ENCODE measurements around the gene L1CAM. TPM values are rescaled to one million over a fixed set of nuclear protein-coding genes. Genes with fewer than 3 reads are reported as not detected.

The L1CAM gene
- total and polyA plus RNA-seq, 4 donors, result 0.19 to 0.83 (median 0.47) TPM

DNA sequence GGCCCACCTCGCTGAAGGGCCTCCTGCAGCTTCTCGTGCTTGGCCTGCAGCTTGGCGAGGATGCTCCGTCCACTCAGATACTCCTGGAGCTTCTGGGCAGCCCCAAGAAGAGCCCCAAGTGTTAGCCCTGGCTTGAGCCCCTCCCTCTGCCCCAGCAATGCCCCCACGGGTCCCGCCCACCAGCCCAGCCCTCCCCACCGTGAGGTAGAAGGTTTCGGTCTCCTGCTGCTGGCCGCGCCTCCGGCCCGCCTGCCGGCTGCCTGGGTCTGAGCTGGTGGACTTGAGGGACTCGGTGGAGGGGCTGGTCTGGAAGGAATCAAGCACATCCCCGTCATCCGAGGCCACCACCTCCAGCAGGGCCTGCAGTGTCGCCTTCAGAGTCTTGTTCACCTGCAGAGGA lies 27.2 kb upstream of the L1CAM start:
- Histone ChIP-seq H3K4me1 (ENCODE audit: control insufficient read depth in 5 of 5, insufficient read depth in 5 of 5, low read length in 5 of 5) (no peaks in the 10 kb centered on the region), H3K9ac (ENCODE audit: insufficient read depth in 1 of 2, low read length in 2 of 2) (no peak overlapping the region), H3K4me3 (no peak overlapping the region), H3K9me3 (ENCODE audit: control insufficient read depth in 4 of 4, insufficient read depth in 3 of 4, low read length in 3 of 4) (no peaks in the 10 kb centered on the region), H3K36me3 (ENCODE audit: control insufficient read depth in 4 of 4, insufficient read depth in 4 of 4, low read length in 4 of 4) (no peaks in the 10 kb centered on the region), H3K27ac (ENCODE audit: low read depth in 1 of 2, low read length in 1 of 2) (no peak overlapping the region), H3K27me3 (ENCODE audit: control insufficient read depth in 3 of 3, insufficient read depth in 3 of 3, low read length in 2 of 3) (no peaks in the 10 kb centered on the region)
- TF ChIP-seq, protein P1, sequence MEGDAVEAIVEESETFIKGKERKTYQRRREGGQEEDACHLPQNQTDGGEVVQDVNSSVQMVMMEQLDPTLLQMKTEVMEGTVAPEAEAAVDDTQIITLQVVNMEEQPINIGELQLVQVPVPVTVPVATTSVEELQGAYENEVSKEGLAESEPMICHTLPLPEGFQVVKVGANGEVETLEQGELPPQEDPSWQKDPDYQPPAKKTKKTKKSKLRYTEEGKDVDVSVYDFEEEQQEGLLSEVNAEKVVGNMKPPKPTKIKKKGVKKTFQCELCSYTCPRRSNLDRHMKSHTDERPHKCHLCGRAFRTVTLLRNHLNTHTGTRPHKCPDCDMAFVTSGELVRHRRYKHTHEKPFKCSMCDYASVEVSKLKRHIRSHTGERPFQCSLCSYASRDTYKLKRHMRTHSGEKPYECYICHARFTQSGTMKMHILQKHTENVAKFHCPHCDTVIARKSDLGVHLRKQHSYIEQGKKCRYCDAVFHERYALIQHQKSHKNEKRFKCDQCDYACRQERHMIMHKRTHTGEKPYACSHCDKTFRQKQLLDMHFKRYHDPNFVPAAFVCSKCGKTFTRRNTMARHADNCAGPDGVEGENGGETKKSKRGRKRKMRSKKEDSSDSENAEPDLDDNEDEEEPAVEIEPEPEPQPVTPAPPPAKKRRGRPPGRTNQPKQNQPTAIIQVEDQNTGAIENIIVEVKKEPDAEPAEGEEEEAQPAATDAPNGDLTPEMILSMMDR (IDR thresholded peaks at IDR 0.05; ENCODE audit: control extremely low read depth, extremely low read depth), result no peak
- ATAC-seq (ENCODE audit: insufficient read depth, low FRiP score) (no peak), DNase-seq (no peak)
- WGBS, 2 donors, result 78 to 87% methylated on average over 4 to 17 of the region's 17 CpGs

DNA sequence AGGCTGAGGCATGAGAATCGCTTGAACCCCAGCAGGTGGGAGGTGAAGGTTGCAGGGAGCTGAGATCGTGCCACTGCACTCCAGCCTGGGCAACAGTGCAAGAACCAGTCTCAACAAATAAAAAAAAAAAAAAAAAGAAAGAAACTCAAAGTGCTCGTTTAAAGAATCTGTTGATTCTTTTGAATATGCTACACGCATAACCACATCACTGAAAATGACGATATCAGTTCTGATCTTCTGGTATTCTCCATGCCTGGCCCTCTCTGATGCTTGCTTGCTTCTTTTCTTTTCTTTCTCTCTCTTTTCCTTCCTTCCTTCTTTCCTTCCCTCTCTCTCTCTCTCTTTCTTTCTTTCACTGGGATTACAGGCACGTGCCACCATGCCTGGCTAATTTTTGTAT lies 25.8 kb upstream of the L1CAM start:
- Histone ChIP-seq H3K4me1 (ENCODE audit: control insufficient read depth in 5 of 5, insufficient read depth in 5 of 5, low read length in 5 of 5) (no peaks in the 10 kb centered on the region), H3K9ac (ENCODE audit: insufficient read depth in 1 of 2, low read length in 2 of 2) (no peak overlapping the region), H3K36me3 (ENCODE audit: control insufficient read depth in 4 of 4, insufficient read depth in 4 of 4, low read length in 4 of 4) (no peaks in the 10 kb centered on the region), H3K27ac (ENCODE audit: low read depth in 1 of 2, low read length in 1 of 2) (no peak overlapping the region), H3K9me3 (ENCODE audit: control insufficient read depth in 4 of 4, insufficient read depth in 3 of 4, low read length in 3 of 4) (no peaks in the 10 kb centered on the region), H3K27me3 (ENCODE audit: control insufficient read depth in 3 of 3, insufficient read depth in 3 of 3, low read length in 2 of 3) (no peaks in the 10 kb centered on the region), H3K4me3 (no peak overlapping the region)
- TF ChIP-seq, protein P1 (IDR thresholded peaks at IDR 0.05; ENCODE audit: control extremely low read depth, extremely low read depth), result no peak
- WGBS, 2 donors, result 84 to 91% methylated on average over 6 of the region's 6 CpGs
- ATAC-seq (ENCODE audit: insufficient read depth, low FRiP score), result no peak
- no peak for DNase-seq

GRCh38 chrX:153910446-153910845 lies 24.5 kb upstream of the L1CAM start:
- 92% methylated on average over 9 to 22 of the region's 22 CpGs for WGBS, 2 donors
- Histone ChIP-seq H3K27ac (ENCODE audit: low read depth in 1 of 2, low read length in 1 of 2) (no peak overlapping the region), H3K9me3 (ENCODE audit: control insufficient read depth in 4 of 4, insufficient read depth in 3 of 4, low read length in 3 of 4) (peaks cover 0 to 6% (median 0%) of the 10 kb centered on the region in 4 donors), H3K4me3 (no peak overlapping the region), H3K4me1 (ENCODE audit: control insufficient read depth in 5 of 5, insufficient read depth in 5 of 5, low read length in 5 of 5) (peaks cover 0 to 5% (median 0%) of the 10 kb centered on the region in 5 donors), H3K36me3 (ENCODE audit: control insufficient read depth in 4 of 4, insufficient read depth in 4 of 4, low read length in 4 of 4) (no peaks in the 10 kb centered on the region), H3K9ac (ENCODE audit: insufficient read depth in 1 of 2, low read length in 2 of 2) (no peak overlapping the region), H3K27me3 (ENCODE audit: control insufficient read depth in 3 of 3, insufficient read depth in 3 of 3, low read length in 2 of 3) (no peaks in the 10 kb centered on the region)
- ATAC-seq (ENCODE audit: insufficient read depth, low FRiP score), result no peak
- TF ChIP-seq, protein P1 (IDR thresholded peaks at IDR 0.05; ENCODE audit: control extremely low read depth, extremely low read depth), result no peak
- DNase-seq, result no peak

GRCh38 chrX:153909980-153910360 lies 24.0 kb upstream of the L1CAM start:
- Histone ChIP-seq H3K27ac (ENCODE audit: low read depth in 1 of 2, low read length in 1 of 2) (no peak overlapping the region), H3K4me3 (no peak overlapping the region), H3K36me3 (ENCODE audit: control insufficient read depth in 4 of 4, insufficient read depth in 4 of 4, low read length in 4 of 4) (no peaks in the 10 kb centered on the region), H3K9me3 (ENCODE audit: control insufficient read depth in 4 of 4, insufficient read depth in 3 of 4, low read length in 3 of 4) (peaks cover 0 to 6% (median 0%) of the 10 kb centered on the region in 4 donors), H3K4me1 (ENCODE audit: control insufficient read depth in 5 of 5, insufficient read depth in 5 of 5, low read length in 5 of 5) (peaks cover 0 to 6% (median 0%) of the 10 kb centered on the region in 5 donors), H3K27me3 (ENCODE audit: control insufficient read depth in 3 of 3, insufficient read depth in 3 of 3, low read length in 2 of 3) (peaks cover 0 to 2% (median 0%) of the 10 kb centered on the region in 3 donors), H3K9ac (ENCODE audit: insufficient read depth in 1 of 2, low read length in 2 of 2) (no peak overlapping the region)
- 91 to 94% methylated on average over 9 to 25 of the region's 25 CpGs for WGBS, 2 donors
- ATAC-seq (ENCODE audit: insufficient read depth, low FRiP score) (no peak), DNase-seq (no peak)
- TF ChIP-seq, protein P1 (IDR thresholded peaks at IDR 0.05; ENCODE audit: control extremely low read depth, extremely low read depth), result no peak
